ENCODE results near the gene BRAF. TPM values are rescaled to one million over a fixed set of nuclear protein-coding genes. Genes with fewer than 3 reads are reported as not detected.
"Not testable (repeated sequence)": the region's sequence is repeated elsewhere in the genome, so short reads cannot be mapped to it uniquely, and the experiment has no call there.

The BRAF gene
- total RNA-seq, 1 donor from 2014 or later = 28.4 TPM

DNA sequence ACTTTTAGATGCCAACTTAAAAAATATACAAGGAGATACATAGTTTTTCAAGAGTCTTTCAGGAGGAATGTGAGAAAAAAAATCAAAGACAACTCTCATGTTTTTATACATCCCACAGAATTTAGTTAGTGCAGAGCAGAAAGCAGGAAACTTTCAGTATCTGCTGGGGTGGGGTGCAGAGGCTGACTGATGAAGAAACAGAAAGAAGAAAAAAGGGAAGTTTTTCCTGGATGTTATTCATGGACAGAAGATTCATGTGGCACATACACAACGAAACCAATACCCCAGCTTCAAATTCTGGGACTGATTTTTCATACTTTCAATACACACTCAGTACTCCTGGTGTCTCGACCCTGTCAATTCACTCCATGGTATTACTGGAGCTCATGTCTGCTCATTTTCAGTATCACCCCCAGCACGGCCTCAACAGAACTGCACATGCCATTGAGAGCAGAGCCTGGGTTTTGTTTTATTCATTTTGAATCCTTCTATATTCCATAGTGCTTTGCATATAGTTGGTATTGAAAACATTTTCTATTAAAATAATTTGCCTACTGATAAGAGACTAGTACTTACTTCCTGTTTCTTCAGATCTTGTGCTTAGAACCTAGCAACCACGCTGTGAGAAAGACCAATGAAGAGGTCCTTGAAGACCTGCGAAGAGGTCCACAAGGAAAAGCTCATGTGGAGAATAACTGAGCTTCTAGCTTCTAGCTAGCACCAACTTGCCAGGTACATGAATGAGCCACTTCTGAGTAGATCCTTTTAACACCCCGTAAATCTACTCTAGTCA is 179.3 kb downstream of the BRAF start:
- Mint-ChIP-seq H3K4me1 (ENCODE audit: unreplicated experiment) (no peaks in the 10 kb centered on the region), H3K27ac (ENCODE audit: unreplicated experiment) (no peak overlapping the region), H3K4me3 (ENCODE audit: unreplicated experiment) (no peak overlapping the region), H3K27me3 (ENCODE audit: unreplicated experiment) (no peaks in the 10 kb centered on the region), H3K36me3 (ENCODE audit: low read depth, unreplicated experiment) (no peaks in the 10 kb centered on the region), H3K9me3 (ENCODE audit: unreplicated experiment) (no peaks in the 10 kb centered on the region)
- DNase-seq (ENCODE audit: low spot score) = no peak
- TF ChIP-seq, protein P1, sequence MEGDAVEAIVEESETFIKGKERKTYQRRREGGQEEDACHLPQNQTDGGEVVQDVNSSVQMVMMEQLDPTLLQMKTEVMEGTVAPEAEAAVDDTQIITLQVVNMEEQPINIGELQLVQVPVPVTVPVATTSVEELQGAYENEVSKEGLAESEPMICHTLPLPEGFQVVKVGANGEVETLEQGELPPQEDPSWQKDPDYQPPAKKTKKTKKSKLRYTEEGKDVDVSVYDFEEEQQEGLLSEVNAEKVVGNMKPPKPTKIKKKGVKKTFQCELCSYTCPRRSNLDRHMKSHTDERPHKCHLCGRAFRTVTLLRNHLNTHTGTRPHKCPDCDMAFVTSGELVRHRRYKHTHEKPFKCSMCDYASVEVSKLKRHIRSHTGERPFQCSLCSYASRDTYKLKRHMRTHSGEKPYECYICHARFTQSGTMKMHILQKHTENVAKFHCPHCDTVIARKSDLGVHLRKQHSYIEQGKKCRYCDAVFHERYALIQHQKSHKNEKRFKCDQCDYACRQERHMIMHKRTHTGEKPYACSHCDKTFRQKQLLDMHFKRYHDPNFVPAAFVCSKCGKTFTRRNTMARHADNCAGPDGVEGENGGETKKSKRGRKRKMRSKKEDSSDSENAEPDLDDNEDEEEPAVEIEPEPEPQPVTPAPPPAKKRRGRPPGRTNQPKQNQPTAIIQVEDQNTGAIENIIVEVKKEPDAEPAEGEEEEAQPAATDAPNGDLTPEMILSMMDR (IDR thresholded peaks at IDR 0.05; ENCODE audit: unreplicated experiment) = no peak

DNA sequence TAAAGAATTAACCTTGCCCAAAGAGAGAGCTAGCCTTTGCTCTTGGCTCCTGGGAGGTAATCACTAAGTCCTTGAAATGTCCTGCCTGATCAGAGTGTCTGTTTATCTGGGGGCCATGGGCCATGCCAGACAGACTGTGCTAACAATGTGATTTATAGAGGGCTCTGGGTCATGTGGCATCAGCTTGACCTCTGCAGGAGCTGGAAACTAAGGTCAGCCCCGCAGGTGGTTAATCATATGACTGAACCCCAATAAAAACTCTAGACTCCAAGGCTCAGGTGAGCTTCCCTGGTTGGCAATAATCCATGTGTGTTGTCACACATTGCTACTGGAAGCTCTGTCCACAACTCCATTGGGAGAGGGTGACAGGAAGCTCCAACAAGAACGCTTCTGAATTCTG is 180.7 kb downstream of the BRAF start:
- Mint-ChIP-seq H3K27me3 (ENCODE audit: unreplicated experiment) (no peaks in the 10 kb centered on the region), H3K4me3 (ENCODE audit: unreplicated experiment) (no peak overlapping the region), H3K27ac (ENCODE audit: unreplicated experiment) (no peak overlapping the region), H3K36me3 (ENCODE audit: low read depth, unreplicated experiment) (no peaks in the 10 kb centered on the region), H3K4me1 (ENCODE audit: unreplicated experiment) (no peaks in the 10 kb centered on the region), H3K9me3 (ENCODE audit: unreplicated experiment) (no peaks in the 10 kb centered on the region)
- DNase-seq (ENCODE audit: low spot score) = no peak
- TF ChIP-seq, protein P1 (IDR thresholded peaks at IDR 0.05; ENCODE audit: unreplicated experiment) = no peak

DNA sequence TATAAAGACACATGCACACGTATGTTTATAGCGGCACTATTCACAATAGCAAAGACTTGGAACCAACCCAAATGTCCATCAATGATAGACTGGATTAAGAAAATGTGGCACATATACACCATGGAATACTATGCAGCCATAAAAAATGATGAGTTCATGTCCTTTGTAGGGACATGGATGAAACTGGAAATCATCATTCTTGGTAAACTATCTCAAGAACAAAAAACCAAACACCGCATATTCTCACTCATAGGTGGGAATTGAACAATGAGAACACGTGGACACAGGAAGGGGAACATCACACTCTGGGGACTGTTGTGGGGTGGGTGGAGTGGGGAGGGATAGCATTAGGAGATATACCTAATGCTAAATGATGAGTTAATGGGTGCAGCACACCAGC is 181.5 kb downstream of the BRAF start:
- not testable (repeated sequence) for H3K9me3 Mint-ChIP-seq (ENCODE audit: unreplicated experiment); H3K27me3 Mint-ChIP-seq (ENCODE audit: unreplicated experiment); H3K4me3 Mint-ChIP-seq (ENCODE audit: unreplicated experiment); H3K27ac Mint-ChIP-seq (ENCODE audit: unreplicated experiment); H3K4me1 Mint-ChIP-seq (ENCODE audit: unreplicated experiment); DNase-seq (ENCODE audit: low spot score); H3K36me3 Mint-ChIP-seq (ENCODE audit: low read depth, unreplicated experiment)

DNA sequence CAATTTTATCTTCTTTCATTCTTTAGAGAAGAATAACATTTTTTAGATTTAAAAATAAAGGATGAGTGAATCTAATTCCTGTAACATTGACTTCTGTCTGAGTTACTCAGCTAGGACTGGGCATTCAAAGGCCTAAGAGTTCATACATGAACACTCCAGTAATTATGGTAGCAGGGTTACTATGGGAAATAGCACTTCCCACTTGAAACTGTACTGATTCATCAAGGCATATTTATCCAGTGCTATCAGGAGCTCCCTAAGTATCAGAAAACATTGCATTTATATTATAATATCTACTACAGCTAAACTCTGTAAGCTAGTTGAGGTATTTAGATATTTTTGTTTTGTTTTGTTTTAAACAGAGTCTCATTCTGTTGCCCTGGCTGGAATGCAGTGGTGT is 186.4 kb downstream of the BRAF start:
- DNase-seq (ENCODE audit: low spot score) = no peak
- no peaks in the 10 kb centered on the region for H3K9me3 Mint-ChIP-seq (ENCODE audit: unreplicated experiment)
- H3K4me3 Mint-ChIP-seq (ENCODE audit: unreplicated experiment) = no peak overlapping the region
- no peaks in the 10 kb centered on the region for H3K27me3 Mint-ChIP-seq (ENCODE audit: unreplicated experiment)
- H3K36me3 Mint-ChIP-seq (ENCODE audit: low read depth, unreplicated experiment) = peaks cover 3% of the 10 kb centered on the region
- no peak overlapping the region for H3K27ac Mint-ChIP-seq (ENCODE audit: unreplicated experiment)
- peaks cover 2% of the 10 kb centered on the region for H3K4me1 Mint-ChIP-seq (ENCODE audit: unreplicated experiment)
- TF ChIP-seq, protein P1 (IDR thresholded peaks at IDR 0.05; ENCODE audit: unreplicated experiment) = no peak

DNA sequence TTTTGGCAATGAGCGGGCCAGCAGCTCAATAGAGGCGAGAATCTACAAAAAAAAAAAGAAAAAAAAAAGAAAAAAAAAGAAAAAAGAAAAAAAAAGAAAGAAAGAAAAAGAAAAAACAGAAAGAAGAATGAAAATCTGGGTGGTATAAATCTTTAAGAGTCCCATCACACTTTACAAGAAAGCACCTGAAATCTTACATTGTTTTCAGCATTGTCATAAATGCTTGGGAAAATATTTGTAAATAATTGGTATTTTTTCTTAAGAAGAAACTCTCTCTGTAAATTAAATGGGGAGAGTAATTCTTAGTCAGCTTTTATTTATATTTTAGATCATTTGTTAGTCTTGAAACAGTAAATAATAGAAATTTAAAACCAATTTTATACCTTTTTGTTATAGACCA is 190.0 kb downstream of the BRAF start:
- Mint-ChIP-seq H3K36me3 (ENCODE audit: low read depth, unreplicated experiment) (peaks cover 3% of the 10 kb centered on the region), H3K4me3 (ENCODE audit: unreplicated experiment) (no peak overlapping the region), H3K27ac (ENCODE audit: unreplicated experiment) (no peak overlapping the region), H3K4me1 (ENCODE audit: unreplicated experiment) (peaks cover 6% of the 10 kb centered on the region), H3K27me3 (ENCODE audit: unreplicated experiment) (no peaks in the 10 kb centered on the region), H3K9me3 (ENCODE audit: unreplicated experiment) (no peaks in the 10 kb centered on the region)
- TF ChIP-seq, protein P1 (IDR thresholded peaks at IDR 0.05; ENCODE audit: unreplicated experiment) = no peak
- no peak for DNase-seq (ENCODE audit: low spot score)

Measured in endothelial cell (in vitro differentiated cells).